Measurements from ENCODE around the gene MBD5.

MBD5 gene

DNA sequence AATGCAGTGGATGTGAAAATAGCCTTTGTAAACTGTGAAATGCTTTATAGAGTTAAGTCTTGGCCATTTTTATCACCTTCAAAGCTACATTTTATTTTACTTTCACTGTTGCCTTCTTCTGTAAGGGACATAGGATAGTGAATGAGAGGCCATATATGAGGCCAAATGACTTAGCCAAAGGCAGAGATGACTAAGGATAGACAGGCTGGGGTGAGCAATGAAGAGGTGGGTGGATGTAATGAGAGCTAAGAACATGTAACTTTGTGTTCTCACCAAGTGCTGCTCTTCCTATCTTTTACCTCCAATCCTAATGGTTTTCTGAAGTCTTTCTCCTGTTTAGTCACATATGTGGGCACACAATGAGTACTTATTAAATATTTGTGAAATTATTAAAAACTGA, 101.9 kb downstream of the MBD5 start:
- no peaks in the 10 kb centered on the region for H3K79me2 ChIP-seq (ENCODE audit: low read length)
- TF ChIP-seq, protein P1, sequence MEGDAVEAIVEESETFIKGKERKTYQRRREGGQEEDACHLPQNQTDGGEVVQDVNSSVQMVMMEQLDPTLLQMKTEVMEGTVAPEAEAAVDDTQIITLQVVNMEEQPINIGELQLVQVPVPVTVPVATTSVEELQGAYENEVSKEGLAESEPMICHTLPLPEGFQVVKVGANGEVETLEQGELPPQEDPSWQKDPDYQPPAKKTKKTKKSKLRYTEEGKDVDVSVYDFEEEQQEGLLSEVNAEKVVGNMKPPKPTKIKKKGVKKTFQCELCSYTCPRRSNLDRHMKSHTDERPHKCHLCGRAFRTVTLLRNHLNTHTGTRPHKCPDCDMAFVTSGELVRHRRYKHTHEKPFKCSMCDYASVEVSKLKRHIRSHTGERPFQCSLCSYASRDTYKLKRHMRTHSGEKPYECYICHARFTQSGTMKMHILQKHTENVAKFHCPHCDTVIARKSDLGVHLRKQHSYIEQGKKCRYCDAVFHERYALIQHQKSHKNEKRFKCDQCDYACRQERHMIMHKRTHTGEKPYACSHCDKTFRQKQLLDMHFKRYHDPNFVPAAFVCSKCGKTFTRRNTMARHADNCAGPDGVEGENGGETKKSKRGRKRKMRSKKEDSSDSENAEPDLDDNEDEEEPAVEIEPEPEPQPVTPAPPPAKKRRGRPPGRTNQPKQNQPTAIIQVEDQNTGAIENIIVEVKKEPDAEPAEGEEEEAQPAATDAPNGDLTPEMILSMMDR (IDR thresholded peaks at IDR 0.05; ENCODE audit: low read depth, low read length): no peak
- no peak for TF ChIP-seq EZH2phosphoT487 (IDR thresholded peaks at IDR 0.05; ENCODE audit: low read depth)
- no peak overlapping the region for H3K27ac ChIP-seq (ENCODE audit: low read length)

DNA sequence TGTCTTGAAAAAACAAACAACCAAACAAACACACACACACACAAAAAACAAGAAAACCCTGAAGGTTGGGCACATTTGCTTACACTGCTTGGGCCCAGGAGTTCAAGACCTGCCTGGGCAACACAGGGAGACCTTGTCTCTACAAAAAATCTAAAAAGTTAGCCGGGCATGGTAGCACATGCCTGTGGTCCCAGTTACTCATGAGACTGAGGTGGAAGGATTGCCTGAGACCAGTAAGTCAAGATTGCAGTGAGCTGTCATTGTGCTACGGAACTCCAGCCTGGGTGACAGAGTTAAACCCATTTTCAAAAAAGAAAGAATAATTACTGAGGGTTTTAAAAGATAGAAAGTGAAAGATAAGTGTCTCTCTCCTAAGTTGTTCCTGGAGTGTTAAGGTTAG, 103.4 kb downstream of the MBD5 start:
- no peak overlapping the region for H3K4me3 ChIP-seq (ENCODE audit: low read length)
- no peaks in the 10 kb centered on the region for H3K79me2 ChIP-seq (ENCODE audit: low read length)
- TF ChIP-seq, protein P1 (IDR thresholded peaks at IDR 0.05; ENCODE audit: low read depth, low read length): no peak
- no peak for TF ChIP-seq EZH2phosphoT487 (IDR thresholded peaks at IDR 0.05; ENCODE audit: low read depth)
- H2AFZ ChIP-seq (ENCODE audit: low read depth, low read length): no peak overlapping the region
- no peaks in the 10 kb centered on the region for H3K36me3 ChIP-seq (replicated peaks; ENCODE audit: low read depth, low read length)
- no peak overlapping the region for H3K27ac ChIP-seq (ENCODE audit: low read length)
- no peaks in the 10 kb centered on the region for H4K20me1 ChIP-seq (ENCODE audit: insufficient read depth, low read length)
- H3K9ac ChIP-seq (ENCODE audit: low read length): no peak overlapping the region
- no peaks in the 10 kb centered on the region for H3K9me3 ChIP-seq (ENCODE audit: insufficient read depth, low read length)
- H3K4me2 ChIP-seq (ENCODE audit: low read length): no peak overlapping the region
- H3K4me1 ChIP-seq (ENCODE audit: low read length): no peaks in the 10 kb centered on the region
- H3K27me3 ChIP-seq (ENCODE audit: low read depth, low read length): no peaks in the 10 kb centered on the region

More for the DNA sequence above, 101.9 kb downstream of the MBD5 start:
- Histone ChIP-seq H2AFZ (ENCODE audit: low read depth, low read length) (no peak overlapping the region), H3K36me3 (replicated peaks; ENCODE audit: low read depth, low read length) (no peaks in the 10 kb centered on the region), H3K4me2 (ENCODE audit: low read length) (no peak overlapping the region), H3K4me1 (ENCODE audit: low read length) (no peaks in the 10 kb centered on the region), H3K4me3 (ENCODE audit: low read length) (no peak overlapping the region), H4K20me1 (ENCODE audit: insufficient read depth, low read length) (no peaks in the 10 kb centered on the region), H3K27me3 (ENCODE audit: low read depth, low read length) (no peaks in the 10 kb centered on the region), H3K9me3 (ENCODE audit: insufficient read depth, low read length) (no peaks in the 10 kb centered on the region), H3K9ac (ENCODE audit: low read length) (no peak overlapping the region)

DNA sequence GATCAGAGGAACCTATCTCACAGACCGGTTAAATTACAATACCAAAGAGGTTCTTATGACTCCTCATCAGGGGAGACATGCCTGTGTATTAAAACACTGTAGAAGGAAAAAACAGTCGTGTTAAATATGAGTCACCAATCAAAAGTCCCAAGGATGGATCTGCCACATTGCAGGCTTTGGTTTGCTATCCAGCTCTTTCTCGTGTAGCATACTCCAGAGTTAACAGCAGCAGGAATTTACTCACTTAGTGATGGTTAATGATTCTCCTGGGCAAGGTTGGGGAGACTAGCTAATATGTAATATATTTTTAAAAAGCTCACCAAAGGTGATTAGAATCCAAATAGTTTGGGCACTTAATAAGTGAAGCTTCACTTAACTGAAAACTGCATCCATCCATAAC, 109.7 kb downstream of the MBD5 start:
- Histone ChIP-seq H3K27me3 (ENCODE audit: low read depth, low read length) (no peaks in the 10 kb centered on the region), H3K9me3 (ENCODE audit: insufficient read depth, low read length) (no peaks in the 10 kb centered on the region), H2AFZ (ENCODE audit: low read depth, low read length) (no peak overlapping the region), H3K36me3 (replicated peaks; ENCODE audit: low read depth, low read length) (no peaks in the 10 kb centered on the region), H3K4me2 (ENCODE audit: low read length) (no peak overlapping the region), H4K20me1 (ENCODE audit: insufficient read depth, low read length) (no peaks in the 10 kb centered on the region), H3K27ac (ENCODE audit: low read length) (no peak overlapping the region), H3K4me3 (ENCODE audit: low read length) (no peak overlapping the region), H3K79me2 (ENCODE audit: low read length) (no peaks in the 10 kb centered on the region), H3K4me1 (ENCODE audit: low read length) (no peaks in the 10 kb centered on the region), H3K9ac (ENCODE audit: low read length) (no peak overlapping the region)
- TF ChIP-seq, protein P1 (IDR thresholded peaks at IDR 0.05; ENCODE audit: low read depth, low read length): no peak
- TF ChIP-seq EZH2phosphoT487 (IDR thresholded peaks at IDR 0.05; ENCODE audit: low read depth): no peak

DNA sequence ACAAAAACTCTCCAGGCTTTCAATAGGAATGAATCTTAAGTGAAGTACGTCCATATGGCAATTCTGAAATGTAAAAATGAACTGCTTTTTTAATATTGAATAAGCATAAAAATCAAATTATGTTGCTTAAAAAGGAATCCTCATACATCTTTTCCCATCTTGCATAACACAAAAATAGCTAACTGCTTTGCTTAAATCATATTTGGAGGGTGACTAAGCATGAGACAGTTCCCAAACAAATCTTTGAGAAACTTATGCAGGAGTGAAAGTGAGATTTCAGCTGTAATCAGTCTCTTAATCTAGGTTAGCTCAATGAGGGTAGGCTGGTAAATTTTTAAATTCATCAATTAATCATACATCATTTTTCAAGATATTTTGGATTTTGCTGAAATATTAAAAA, 111.5 kb downstream of the MBD5 start:
- Histone ChIP-seq H3K79me2 (ENCODE audit: low read length) (no peaks in the 10 kb centered on the region), H3K27me3 (ENCODE audit: low read depth, low read length) (no peaks in the 10 kb centered on the region), H2AFZ (ENCODE audit: low read depth, low read length) (no peak overlapping the region), H3K4me3 (ENCODE audit: low read length) (no peak overlapping the region), H3K4me1 (ENCODE audit: low read length) (no peaks in the 10 kb centered on the region), H3K9me3 (ENCODE audit: insufficient read depth, low read length) (no peaks in the 10 kb centered on the region), H3K36me3 (replicated peaks; ENCODE audit: low read depth, low read length) (no peaks in the 10 kb centered on the region), H3K9ac (ENCODE audit: low read length) (no peak overlapping the region), H3K27ac (ENCODE audit: low read length) (no peak overlapping the region), H4K20me1 (ENCODE audit: insufficient read depth, low read length) (no peaks in the 10 kb centered on the region), H3K4me2 (ENCODE audit: low read length) (no peak overlapping the region)
- no peak for TF ChIP-seq EZH2phosphoT487 (IDR thresholded peaks at IDR 0.05; ENCODE audit: low read depth)
- TF ChIP-seq, protein P1 (IDR thresholded peaks at IDR 0.05; ENCODE audit: low read depth, low read length): no peak

All from OCI-LY3 (cell line).